GM21526 (cell line): ENCODE results near the gene DAAM1.

Experiments
- ATAC-seq: cut with Tn5 transposase; IDR thresholded peaks from one replicate; pipeline ENCODE4 v1.9.1; 2021; ENCODE audit warnings: moderate library complexity; ENCODE audit not compliant: unreplicated experiment, low FRiP score

DAAM1 gene

GRCh38 chr14:59356312-59356711 is 167.8 kb downstream of the DAAM1 start:
- peak; percentile 28 for ATAC-seq

GRCh38 chr14:59356767-59357166 is 168.3 kb downstream of the DAAM1 start:
- peak; percentile 76 for ATAC-seq

- no peak for ATAC-seq
Observed at GRCh38 chr14:59358102-59358501, 169.6 kb downstream of the DAAM1 start.

GRCh38 chr14:59358784-59359183 is 170.3 kb downstream of the DAAM1 start:
- no peak for ATAC-seq

- ATAC-seq, result no peak
Observed at GRCh38 chr14:59359431-59360124, 171.1 kb downstream of the DAAM1 start.

- no peak for ATAC-seq
Observed at GRCh38 chr14:59360233-59360632, 171.8 kb downstream of the DAAM1 start.

- no peak for ATAC-seq
Observed at GRCh38 chr14:59360923-59361794, 172.7 kb downstream of the DAAM1 start.

GRCh38 chr14:59362513-59362912 is 174.0 kb downstream of the DAAM1 start:
- ATAC-seq, result no peak

- no peak for ATAC-seq
Observed at GRCh38 chr14:59363531-59364226, 175.2 kb downstream of the DAAM1 start.

GRCh38 chr14:59370158-59370742 is 181.8 kb downstream of the DAAM1 start:
- no peak for ATAC-seq

GRCh38 chr14:59371771-59372170 is 183.3 kb downstream of the DAAM1 start:
- ATAC-seq, result no peak

GRCh38 chr14:59374048-59374447 is 185.6 kb downstream of the DAAM1 start:
- no peak for ATAC-seq

GRCh38 chr14:59376686-59377085 is 188.2 kb downstream of the DAAM1 start:
- no peak for ATAC-seq

- no peak for ATAC-seq
Observed at GRCh38 chr14:59377491-59377890, 189.0 kb downstream of the DAAM1 start.

- ATAC-seq, result no peak
Observed at GRCh38 chr14:59377991-59378601, 189.6 kb downstream of the DAAM1 start.

GRCh38 chr14:59389936-59390335 is 201.5 kb downstream of the DAAM1 start:
- no peak for ATAC-seq

- no peak for ATAC-seq
Observed at GRCh38 chr14:59391388-59391787, 202.9 kb downstream of the DAAM1 start.

GRCh38 chr14:59394268-59394667 is 205.8 kb downstream of the DAAM1 start:
- ATAC-seq, result no peak

GRCh38 chr14:59395672-59396071 is 207.2 kb downstream of the DAAM1 start:
- ATAC-seq, result no peak

GRCh38 chr14:59398841-59399240 is 210.4 kb downstream of the DAAM1 start:
- no peak for ATAC-seq
